Adrenal gland (tissue), 5 donors: ENCODE measurements around the gene ZFP1.

Experiments used
- POLR2A ChIP-seq, 2 donors: fragments of 450-650 bp; IDR thresholded peaks; one replicate each; pipeline ENCODE4 v1.6.1; 2017; ENCODE audit warnings: antibody characterized with exemption in 2 of 2, mild to moderate bottlenecking in 2 of 2, moderate library complexity in 1 of 2
- TF ChIP-seq, protein P1 (sequence below), 6 experiments: fragments of 450-650 bp in 4 of 6; fragments of 200-600 bp in 2 of 6; sonication (generic) in 1 of 6; IDR thresholded peaks; 1 replicate in 5 of 6; 2 replicates in 1 of 6; pipeline versions ENCODE4 v1.5.1 to v1.8.0; 2016 to 2021; ENCODE audit warnings: antibody characterized with exemption in 6 of 6, mild to moderate bottlenecking in 2 of 6, moderate library complexity in 1 of 6
- donor health status: DM: no; HTN: no; CAD: no.

DNA sequence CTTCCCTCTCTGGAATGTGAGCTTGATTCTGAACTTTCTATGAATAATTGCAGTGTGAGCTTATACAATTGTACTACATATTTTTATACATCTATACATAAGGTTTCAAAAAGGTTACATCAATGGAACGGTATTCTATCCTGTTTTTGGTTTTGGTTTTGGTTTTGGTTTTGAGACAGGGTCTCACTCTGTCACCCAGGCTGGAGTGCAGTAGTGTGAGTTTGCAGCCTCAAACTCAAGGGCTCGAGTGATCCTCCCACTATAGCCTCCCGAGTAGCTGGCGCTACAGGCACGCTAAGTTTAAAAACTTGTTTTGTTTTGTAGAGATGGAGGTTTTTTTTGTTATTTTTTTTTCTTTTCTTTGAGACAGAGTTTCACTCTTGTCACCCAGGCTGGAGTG, 71.5 kb downstream of the ZFP1 start:
- TF ChIP-seq, protein P1, sequence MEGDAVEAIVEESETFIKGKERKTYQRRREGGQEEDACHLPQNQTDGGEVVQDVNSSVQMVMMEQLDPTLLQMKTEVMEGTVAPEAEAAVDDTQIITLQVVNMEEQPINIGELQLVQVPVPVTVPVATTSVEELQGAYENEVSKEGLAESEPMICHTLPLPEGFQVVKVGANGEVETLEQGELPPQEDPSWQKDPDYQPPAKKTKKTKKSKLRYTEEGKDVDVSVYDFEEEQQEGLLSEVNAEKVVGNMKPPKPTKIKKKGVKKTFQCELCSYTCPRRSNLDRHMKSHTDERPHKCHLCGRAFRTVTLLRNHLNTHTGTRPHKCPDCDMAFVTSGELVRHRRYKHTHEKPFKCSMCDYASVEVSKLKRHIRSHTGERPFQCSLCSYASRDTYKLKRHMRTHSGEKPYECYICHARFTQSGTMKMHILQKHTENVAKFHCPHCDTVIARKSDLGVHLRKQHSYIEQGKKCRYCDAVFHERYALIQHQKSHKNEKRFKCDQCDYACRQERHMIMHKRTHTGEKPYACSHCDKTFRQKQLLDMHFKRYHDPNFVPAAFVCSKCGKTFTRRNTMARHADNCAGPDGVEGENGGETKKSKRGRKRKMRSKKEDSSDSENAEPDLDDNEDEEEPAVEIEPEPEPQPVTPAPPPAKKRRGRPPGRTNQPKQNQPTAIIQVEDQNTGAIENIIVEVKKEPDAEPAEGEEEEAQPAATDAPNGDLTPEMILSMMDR (IDR thresholded peaks at IDR 0.05) = no peak
- TF ChIP-seq POLR2A (IDR thresholded peaks at IDR 0.05) = no peak
